ENCODE results near the gene SSC4D.

The SSC4D gene

DNA sequence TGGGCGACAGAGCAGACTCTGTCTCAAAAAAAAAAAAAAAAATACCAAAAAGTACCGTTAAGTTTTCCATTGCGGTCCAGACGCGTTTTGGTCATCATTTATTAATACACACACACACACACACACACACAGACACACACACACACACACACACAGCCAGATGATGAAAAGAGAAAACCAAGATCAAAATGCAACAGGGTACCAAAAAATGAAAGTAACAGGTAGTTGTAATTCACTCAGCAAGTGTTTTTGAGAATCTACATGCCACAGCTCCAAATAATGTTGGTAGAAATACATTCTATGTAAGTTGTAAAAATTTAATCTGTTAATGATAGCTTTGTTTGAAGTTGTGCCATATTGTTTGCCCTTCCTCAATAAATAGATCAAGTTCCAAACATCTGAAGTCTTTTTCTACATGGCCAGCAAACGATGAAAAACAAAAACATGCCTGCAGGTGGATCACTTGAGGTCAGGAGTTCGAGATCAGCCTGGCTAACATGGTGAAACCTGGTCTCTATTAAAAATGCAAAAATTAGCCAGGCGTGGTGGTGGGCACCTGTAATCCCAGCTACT, 60.1 kb downstream of the SSC4D start:
- no peak overlapping the region for H2AK5ac ChIP-seq (ENCODE audit: low read depth, low read length)
- no peak overlapping the region for H2BK120ac ChIP-seq (ENCODE audit: low read depth, low read length)
- no peak overlapping the region for H3K4ac ChIP-seq (ENCODE audit: low read length)
- H2BK5ac ChIP-seq (ENCODE audit: low read length) = no peak overlapping the region
- peaks cover 5 to 46% of the 10 kb centered on the region in 2 donors for H3K9me3 ChIP-seq (replicated peaks in 1 of 2; ENCODE audit: control insufficient read depth in 2 of 2, insufficient read depth in 1 of 2, low read depth in 1 of 2, low read length in 2 of 2)
- H3K4me3 ChIP-seq (ENCODE audit: low read length in 2 of 2) = no peak overlapping the region
- H4K91ac ChIP-seq (ENCODE audit: low read depth, low read length, poor library complexity) = no peak overlapping the region
- H3K23ac ChIP-seq (ENCODE audit: low read depth, low read length, poor library complexity) = no peak overlapping the region
- no peak overlapping the region for H4K8ac ChIP-seq (ENCODE audit: low read depth, low read length)
- no peak for DNase-seq (ENCODE audit: low spot score)
- no peak overlapping the region for H2BK12ac ChIP-seq (ENCODE audit: low read length)
- H3K14ac ChIP-seq (ENCODE audit: low read length) = no peak overlapping the region
- H3K18ac ChIP-seq (ENCODE audit: low read length) = no peak overlapping the region
- no peaks in the 10 kb centered on the region for H3K27me3 ChIP-seq (ENCODE audit: control insufficient read depth in 3 of 3, insufficient read depth in 3 of 3, low read depth in 1 of 3, low read length in 3 of 3)
- no peak overlapping the region for H3K4me2 ChIP-seq (ENCODE audit: insufficient read depth, low read length, poor library complexity, severe bottlenecking)
- peaks cover 36 to 97% of the 10 kb centered on the region in 2 donors for H3K36me3 ChIP-seq (replicated peaks in 1 of 2; ENCODE audit: control insufficient read depth in 2 of 2, insufficient read depth in 2 of 2, low read length in 2 of 2)
- H3K79me1 ChIP-seq (ENCODE audit: low read depth, low read length) = peaks cover 7% of the 10 kb centered on the region
- H2AFZ ChIP-seq (ENCODE audit: low read length) = no peak overlapping the region
- H3K27ac ChIP-seq (replicated peaks; ENCODE audit: low read length) = no peak overlapping the region
- no CpG with 5 or more reads among the region's 8 CpGs for WGBS, 2 donors (ENCODE audit: extremely low coverage in 2 of 2, insufficient read length in 2 of 2, insufficient replicate concordance in 1 of 2)
- H3K4me1 ChIP-seq (ENCODE audit: control insufficient read depth in 2 of 2, insufficient read depth in 1 of 2, low read depth in 1 of 2, low read length in 2 of 2) = peaks cover 0 to 1% of the 10 kb centered on the region in 2 donors
- H2BK15ac ChIP-seq (ENCODE audit: low read length) = no peak overlapping the region
- H3K9ac ChIP-seq (ENCODE audit: low read depth, low read length, poor library complexity) = no peak overlapping the region

DNA sequence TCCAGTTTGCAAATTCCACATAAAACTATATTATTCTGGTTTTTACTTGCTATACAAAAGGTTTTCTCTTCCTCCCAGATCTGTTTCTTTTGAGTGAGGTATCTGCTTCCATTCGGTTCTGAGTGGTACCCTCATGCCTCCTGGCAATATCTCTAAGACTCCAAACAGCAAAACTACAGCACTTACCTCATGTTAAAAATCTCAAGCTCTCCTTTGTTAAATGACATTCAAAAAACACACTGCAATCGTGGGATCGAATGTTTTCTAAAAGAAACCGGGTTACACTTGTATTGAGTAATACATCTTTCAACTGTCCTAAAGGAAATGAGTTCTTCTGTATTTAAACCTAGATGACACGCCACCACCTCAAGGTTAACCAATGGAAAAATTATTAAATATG, 61.8 kb downstream of the SSC4D start:
- no peak overlapping the region for H3K9ac ChIP-seq (ENCODE audit: low read depth, low read length, poor library complexity)
- H3K23ac ChIP-seq (ENCODE audit: low read depth, low read length, poor library complexity) = no peak overlapping the region
- H3K4me3 ChIP-seq (ENCODE audit: low read length in 2 of 2) = no peak overlapping the region
- WGBS, 2 donors (ENCODE audit: extremely low coverage in 2 of 2, insufficient read length in 2 of 2, insufficient replicate concordance in 1 of 2) = no CpG with 5 or more reads among the region's 5 CpGs
- H2AFZ ChIP-seq (ENCODE audit: low read length) = no peak overlapping the region
- peaks cover 0 to 6% of the 10 kb centered on the region in 2 donors for H3K4me1 ChIP-seq (ENCODE audit: control insufficient read depth in 2 of 2, insufficient read depth in 1 of 2, low read depth in 1 of 2, low read length in 2 of 2)
- DNase-seq (ENCODE audit: low spot score) = no peak
- H3K4ac ChIP-seq (ENCODE audit: low read length) = no peak overlapping the region
- H3K27me3 ChIP-seq (ENCODE audit: control insufficient read depth in 3 of 3, insufficient read depth in 3 of 3, low read depth in 1 of 3, low read length in 3 of 3) = no peaks in the 10 kb centered on the region
- no peak overlapping the region for H2BK12ac ChIP-seq (ENCODE audit: low read length)
- H4K8ac ChIP-seq (ENCODE audit: low read depth, low read length) = no peak overlapping the region
- no peak overlapping the region for H2AK5ac ChIP-seq (ENCODE audit: low read depth, low read length)
- no peak overlapping the region for H3K14ac ChIP-seq (ENCODE audit: low read length)
- H2BK5ac ChIP-seq (ENCODE audit: low read length) = no peak overlapping the region
- no peak overlapping the region for H3K4me2 ChIP-seq (ENCODE audit: insufficient read depth, low read length, poor library complexity, severe bottlenecking)
- peaks cover 7% of the 10 kb centered on the region for H3K79me1 ChIP-seq (ENCODE audit: low read depth, low read length)
- H3K9me3 ChIP-seq (replicated peaks in 1 of 2; ENCODE audit: control insufficient read depth in 2 of 2, insufficient read depth in 1 of 2, low read depth in 1 of 2, low read length in 2 of 2) = peaks cover 5 to 30% of the 10 kb centered on the region in 2 donors
- H3K18ac ChIP-seq (ENCODE audit: low read length) = no peak overlapping the region
- no peak overlapping the region for H2BK120ac ChIP-seq (ENCODE audit: low read depth, low read length)
- H3K27ac ChIP-seq (replicated peaks; ENCODE audit: low read length) = no peak overlapping the region
- H4K91ac ChIP-seq (ENCODE audit: low read depth, low read length, poor library complexity) = no peak overlapping the region
- peaks cover 44 to 96% of the 10 kb centered on the region in 2 donors for H3K36me3 ChIP-seq (replicated peaks in 1 of 2; ENCODE audit: control insufficient read depth in 2 of 2, insufficient read depth in 2 of 2, low read length in 2 of 2)
- H2BK15ac ChIP-seq (ENCODE audit: low read length) = no peak overlapping the region

DNA sequence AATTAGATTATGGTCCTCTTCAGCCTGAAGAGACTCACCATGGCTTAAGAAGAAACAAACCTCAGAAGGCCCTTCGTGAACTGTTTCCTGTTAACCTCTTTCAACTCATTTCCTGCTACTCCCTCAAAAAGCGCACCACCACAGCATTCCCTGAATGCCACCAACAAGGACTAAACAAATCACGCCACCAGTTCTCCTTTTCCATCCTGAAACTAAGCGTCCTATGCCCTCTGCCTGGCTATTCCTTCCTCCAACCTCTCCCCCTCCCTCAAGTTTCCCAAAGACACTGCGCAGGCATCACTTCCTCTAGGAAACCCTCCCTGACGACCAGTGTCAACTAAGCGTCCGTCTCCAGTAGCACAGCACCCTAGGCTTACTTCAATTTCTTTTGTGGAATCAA, 62.7 kb downstream of the SSC4D start:
- H3K23ac ChIP-seq (ENCODE audit: low read depth, low read length, poor library complexity) = no peak overlapping the region
- H3K4me1 ChIP-seq (ENCODE audit: control insufficient read depth in 2 of 2, insufficient read depth in 1 of 2, low read depth in 1 of 2, low read length in 2 of 2) = peaks cover 0 to 6% of the 10 kb centered on the region in 2 donors
- H2BK12ac ChIP-seq (ENCODE audit: low read length) = no peak overlapping the region
- peaks cover 5% of the 10 kb centered on the region for H3K79me1 ChIP-seq (ENCODE audit: low read depth, low read length)
- H3K9me3 ChIP-seq (replicated peaks in 1 of 2; ENCODE audit: control insufficient read depth in 2 of 2, insufficient read depth in 1 of 2, low read depth in 1 of 2, low read length in 2 of 2) = peaks cover 2 to 21% of the 10 kb centered on the region in 2 donors
- no peak overlapping the region for H3K9ac ChIP-seq (ENCODE audit: low read depth, low read length, poor library complexity)
- peaks cover 46 to 96% of the 10 kb centered on the region in 2 donors for H3K36me3 ChIP-seq (replicated peaks in 1 of 2; ENCODE audit: control insufficient read depth in 2 of 2, insufficient read depth in 2 of 2, low read length in 2 of 2)
- H3K27ac ChIP-seq (replicated peaks; ENCODE audit: low read length) = no peak overlapping the region
- no peaks in the 10 kb centered on the region for H3K27me3 ChIP-seq (ENCODE audit: control insufficient read depth in 3 of 3, insufficient read depth in 3 of 3, low read depth in 1 of 3, low read length in 3 of 3)
- no peak overlapping the region for H3K18ac ChIP-seq (ENCODE audit: low read length)
- no peak overlapping the region for H3K4me3 ChIP-seq (ENCODE audit: low read length in 2 of 2)
- no peak overlapping the region for H3K4me2 ChIP-seq (ENCODE audit: insufficient read depth, low read length, poor library complexity, severe bottlenecking)
- no peak overlapping the region for H4K91ac ChIP-seq (ENCODE audit: low read depth, low read length, poor library complexity)
- WGBS, 2 donors (ENCODE audit: extremely low coverage in 2 of 2, insufficient read length in 2 of 2, insufficient replicate concordance in 1 of 2) = no CpG with 5 or more reads among the region's 8 CpGs
- no peak overlapping the region for H4K8ac ChIP-seq (ENCODE audit: low read depth, low read length)
- H3K14ac ChIP-seq (ENCODE audit: low read length) = no peak overlapping the region
- no peak for DNase-seq (ENCODE audit: low spot score)
- H2AFZ ChIP-seq (ENCODE audit: low read length) = no peak overlapping the region
- H2AK5ac ChIP-seq (ENCODE audit: low read depth, low read length) = no peak overlapping the region
- no peak overlapping the region for H2BK120ac ChIP-seq (ENCODE audit: low read depth, low read length)
- H2BK15ac ChIP-seq (ENCODE audit: low read length) = no peak overlapping the region
- no peak overlapping the region for H2BK5ac ChIP-seq (ENCODE audit: low read length)
- H3K4ac ChIP-seq (ENCODE audit: low read length) = no peak overlapping the region

DNA sequence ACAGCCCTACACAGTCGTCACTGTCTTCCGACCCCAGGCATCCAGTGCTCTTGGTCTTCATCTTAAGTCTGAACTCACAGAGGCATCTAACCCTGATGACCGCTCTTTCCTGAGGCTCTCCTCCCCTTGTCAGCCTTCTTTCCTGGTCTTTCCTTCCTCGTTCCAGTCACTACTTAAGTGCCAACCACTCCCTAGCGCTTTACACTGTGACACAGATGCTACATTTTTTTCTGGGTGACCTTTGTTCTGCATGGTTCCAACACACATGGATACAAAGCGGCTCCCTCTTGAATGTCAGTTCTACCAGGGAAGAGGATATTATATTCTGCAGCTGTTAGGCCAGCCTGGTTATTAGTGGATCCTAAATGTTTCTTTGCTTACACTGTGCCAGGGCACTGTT, 63.4 kb downstream of the SSC4D start:
- Histone ChIP-seq H3K27me3 (ENCODE audit: control insufficient read depth in 3 of 3, insufficient read depth in 3 of 3, low read depth in 1 of 3, low read length in 3 of 3) (no peaks in the 10 kb centered on the region), H3K27ac (replicated peaks; ENCODE audit: low read length) (no peak overlapping the region), H3K14ac (ENCODE audit: low read length) (no peak overlapping the region), H4K91ac (ENCODE audit: low read depth, low read length, poor library complexity) (no peak overlapping the region), H3K23ac (ENCODE audit: low read depth, low read length, poor library complexity) (no peak overlapping the region), H2AFZ (ENCODE audit: low read length) (no peak overlapping the region), H3K79me1 (ENCODE audit: low read depth, low read length) (peaks cover 5% of the 10 kb centered on the region), H3K4me3 (ENCODE audit: low read length in 2 of 2) (no peak overlapping the region), H3K4me2 (ENCODE audit: insufficient read depth, low read length, poor library complexity, severe bottlenecking) (no peak overlapping the region), H2AK5ac (ENCODE audit: low read depth, low read length) (no peak overlapping the region), H4K8ac (ENCODE audit: low read depth, low read length) (no peak overlapping the region), H3K4ac (ENCODE audit: low read length) (no peak overlapping the region), H3K36me3 (replicated peaks in 1 of 2; ENCODE audit: control insufficient read depth in 2 of 2, insufficient read depth in 2 of 2, low read length in 2 of 2) (peaks cover 44 to 96% of the 10 kb centered on the region in 2 donors), H2BK120ac (ENCODE audit: low read depth, low read length) (no peak overlapping the region), H3K4me1 (ENCODE audit: control insufficient read depth in 2 of 2, insufficient read depth in 1 of 2, low read depth in 1 of 2, low read length in 2 of 2) (peaks cover 0 to 6% of the 10 kb centered on the region in 2 donors), H2BK5ac (ENCODE audit: low read length) (no peak overlapping the region), H2BK12ac (ENCODE audit: low read length) (no peak overlapping the region), H3K9ac (ENCODE audit: low read depth, low read length, poor library complexity) (no peak overlapping the region), H2BK15ac (ENCODE audit: low read length) (no peak overlapping the region), H3K9me3 (replicated peaks in 1 of 2; ENCODE audit: control insufficient read depth in 2 of 2, insufficient read depth in 1 of 2, low read depth in 1 of 2, low read length in 2 of 2) (peaks cover 0 to 14% of the 10 kb centered on the region in 2 donors), H3K18ac (ENCODE audit: low read length) (no peak overlapping the region)
- DNase-seq (ENCODE audit: low spot score) = no peak
- no CpG with 5 or more reads among the region's 6 CpGs for WGBS, 2 donors (ENCODE audit: extremely low coverage in 2 of 2, insufficient read length in 2 of 2, insufficient replicate concordance in 1 of 2)

Measured in neuronal stem cell (in vitro differentiated cells).